Panc1 (cell line): ENCODE results near the gene MOSMO. TPM values are rescaled to one million over a fixed set of nuclear protein-coding genes. Genes with fewer than 3 reads are reported as not detected.
A peak's percentile ranks its signal among the peaks of the same experiment; 100 is the strongest.

Source experiments
- ATAC-seq: fragments of 200-7000 bp; cut with Tn5 transposase; 2 replicates; pipeline ENCODE4 v1.9.1; 2020; ENCODE audit warnings: mild to moderate bottlenecking, moderate library complexity
- BruUV-seq: library from RNA; stranded (reverse); fragments of 400-500 nt; replicated peaks from 2 replicates; lab custom pipeline; 2021; lab: Mats Ljungman, UMichigan
- CTCF ChIA-PET: fragments of 300-600 bp; sonication (Branson Sonifier 250); formaldehyde crosslinking; loops from one replicate; lab custom pipeline; 2022; ENCODE audit warnings: antibody characterized with exemption; lab: Charles Lee
- POLR2A ChIA-PET: fragments of 300-600 bp; sonication (Branson Sonifier 250); formaldehyde crosslinking; loops from one replicate; lab custom pipeline; 2022; ENCODE audit warnings: antibody characterized with exemption; lab: Charles Lee
- DNase-seq: peaks from one replicate; pipeline ENCODE4 v3.0.0-alpha.2; 2010; ENCODE audit warnings: low read depth, low spot score
- H3K27ac ChIP-seq: 2 replicates; pipeline ENCODE4 v1.5.1; 2011; ENCODE audit warnings: mild to moderate bottlenecking, low read length, inconsistent platforms
- H3K27me3 ChIP-seq: fragments of 200-500 bp; sonication (Bioruptor generic); 2 replicates; pipeline ENCODE4 v1.6.0; 2014; ENCODE audit warnings: low read length, inconsistent platforms; ENCODE audit not compliant: control insufficient read depth, insufficient read depth
- H3K36me3 ChIP-seq: fragments of 200-500 bp; sonication (Bioruptor generic); 2 replicates; pipeline ENCODE4 v1.5.1; 2014; ENCODE audit warnings: inconsistent platforms, mild to moderate bottlenecking, low read length, moderate library complexity; ENCODE audit not compliant: control insufficient read depth, insufficient read depth
- H3K4me1 ChIP-seq: 2 replicates; pipeline ENCODE4 v1.5.1; 2011; ENCODE audit warnings: inconsistent platforms, mild to moderate bottlenecking, low read length, moderate library complexity; ENCODE audit not compliant: control insufficient read depth, insufficient read depth
- H3K4me3 ChIP-seq, 2 experiments: 2 replicates each; pipeline ENCODE4 v1.5.1; 2011 to 2012; ENCODE audit warnings: low read depth in 2 of 2, low read length in 2 of 2, mild to moderate bottlenecking in 2 of 2, inconsistent platforms in 1 of 2, moderate library complexity in 1 of 2
- H3K9me3 ChIP-seq: fragments of 200-500 bp; sonication (Bioruptor generic); 2 replicates; pipeline ENCODE4 v1.5.1; 2014; ENCODE audit warnings: low read depth, mild to moderate bottlenecking, inconsistent platforms, low read length, moderate library complexity; ENCODE audit not compliant: control insufficient read depth, insufficient read depth
- TCF7L2 ChIP-seq: IDR thresholded peaks from 2 replicates; pipeline ENCODE4 v1.6.1; 2011; ENCODE audit warnings: mild to moderate bottlenecking, low read depth, low read length, inconsistent platforms
- in situ Hi-C: cut with HindIII; loops from 2 replicates; pipeline ENCODE4 v1.10.0; 2016; ENCODE audit warnings: low sequenced_read_pairs, low pct_unique_long_range_greater_than_20kb
- intact Hi-C: fragments of 100-400 bp; cut with micrococcal nuclease; formaldehyde crosslinking; loops from one replicate; pipeline ENCODE4 v1.10.0; 2022; ENCODE audit not compliant: unreplicated experiment
- total RNA-seq: library from RNA; stranded (reverse); gene quantifications from one replicate; pipeline ENCODE4 v1.2.1, GENCODE V29; 2021; ENCODE audit not compliant: unreplicated experiment
- TF ChIP-seq, protein P1 (sequence below), 2 experiments: IDR thresholded peaks; 2 replicates each; pipeline ENCODE4 v1.6.1; 2011 to 2012; ENCODE audit warnings: low read depth in 2 of 2, control low read depth in 1 of 2, low read length in 1 of 2, mild to moderate bottlenecking in 1 of 2, moderate library complexity in 1 of 2; ENCODE audit not compliant: insufficient read depth in 1 of 2
- TF ChIP-seq, protein P2 (sequence below): fragments of 450-650 bp; IDR thresholded peaks from 2 replicates; pipeline ENCODE4 v1.5.1; 2017; ENCODE audit warnings: mild to moderate bottlenecking

The MOSMO gene
- total RNA-seq, 1 experiment from 2014 or later, result 20.6 TPM

DNA sequence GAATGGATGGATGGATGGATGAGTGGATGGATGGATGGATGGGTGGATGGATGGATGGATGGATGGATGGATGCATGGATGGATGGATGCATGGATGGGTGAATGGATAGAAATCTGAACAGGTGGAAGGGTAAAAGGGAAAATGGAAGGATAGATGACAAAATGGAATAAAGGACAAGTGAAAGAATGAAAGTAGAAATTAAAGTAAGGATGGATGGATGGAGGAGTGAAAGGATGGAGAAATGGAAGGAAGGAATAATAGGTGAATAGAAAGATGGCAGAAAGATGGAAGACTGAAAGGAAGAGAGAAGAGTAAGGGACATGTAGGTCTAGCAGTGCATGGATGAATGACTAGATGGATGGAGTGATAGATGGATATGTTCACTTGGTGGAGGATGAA is 114.3 kb downstream of the MOSMO start:
- POLR2A ChIA-PET, result no interaction called here
- no peaks in the 10 kb centered on the region for H3K27me3 ChIP-seq
- no peak overlapping the region for H3K4me3 ChIP-seq
- no peaks in the 10 kb centered on the region for H3K4me1 ChIP-seq
- intact Hi-C loops (no loop called here), in situ Hi-C loops (no loop called here)
- no peak for TF ChIP-seq TCF7L2
- TF ChIP-seq, protein P1, sequence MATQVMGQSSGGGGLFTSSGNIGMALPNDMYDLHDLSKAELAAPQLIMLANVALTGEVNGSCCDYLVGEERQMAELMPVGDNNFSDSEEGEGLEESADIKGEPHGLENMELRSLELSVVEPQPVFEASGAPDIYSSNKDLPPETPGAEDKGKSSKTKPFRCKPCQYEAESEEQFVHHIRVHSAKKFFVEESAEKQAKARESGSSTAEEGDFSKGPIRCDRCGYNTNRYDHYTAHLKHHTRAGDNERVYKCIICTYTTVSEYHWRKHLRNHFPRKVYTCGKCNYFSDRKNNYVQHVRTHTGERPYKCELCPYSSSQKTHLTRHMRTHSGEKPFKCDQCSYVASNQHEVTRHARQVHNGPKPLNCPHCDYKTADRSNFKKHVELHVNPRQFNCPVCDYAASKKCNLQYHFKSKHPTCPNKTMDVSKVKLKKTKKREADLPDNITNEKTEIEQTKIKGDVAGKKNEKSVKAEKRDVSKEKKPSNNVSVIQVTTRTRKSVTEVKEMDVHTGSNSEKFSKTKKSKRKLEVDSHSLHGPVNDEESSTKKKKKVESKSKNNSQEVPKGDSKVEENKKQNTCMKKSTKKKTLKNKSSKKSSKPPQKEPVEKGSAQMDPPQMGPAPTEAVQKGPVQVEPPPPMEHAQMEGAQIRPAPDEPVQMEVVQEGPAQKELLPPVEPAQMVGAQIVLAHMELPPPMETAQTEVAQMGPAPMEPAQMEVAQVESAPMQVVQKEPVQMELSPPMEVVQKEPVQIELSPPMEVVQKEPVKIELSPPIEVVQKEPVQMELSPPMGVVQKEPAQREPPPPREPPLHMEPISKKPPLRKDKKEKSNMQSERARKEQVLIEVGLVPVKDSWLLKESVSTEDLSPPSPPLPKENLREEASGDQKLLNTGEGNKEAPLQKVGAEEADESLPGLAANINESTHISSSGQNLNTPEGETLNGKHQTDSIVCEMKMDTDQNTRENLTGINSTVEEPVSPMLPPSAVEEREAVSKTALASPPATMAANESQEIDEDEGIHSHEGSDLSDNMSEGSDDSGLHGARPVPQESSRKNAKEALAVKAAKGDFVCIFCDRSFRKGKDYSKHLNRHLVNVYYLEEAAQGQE (IDR thresholded peaks at IDR 0.05; ENCODE audit: insufficient read depth in 1 of 2, low read depth in 2 of 2, low read length in 1 of 2), result no peak
- H3K36me3 ChIP-seq, result no peaks in the 10 kb centered on the region
- H3K9me3 ChIP-seq, result no peaks in the 10 kb centered on the region
- no peak for DNase-seq
- BruUV-seq, result no TSS peak
- H3K27ac ChIP-seq, result no peak overlapping the region
- CTCF ChIA-PET, result no interaction called here
- ATAC-seq, result no peak

DNA sequence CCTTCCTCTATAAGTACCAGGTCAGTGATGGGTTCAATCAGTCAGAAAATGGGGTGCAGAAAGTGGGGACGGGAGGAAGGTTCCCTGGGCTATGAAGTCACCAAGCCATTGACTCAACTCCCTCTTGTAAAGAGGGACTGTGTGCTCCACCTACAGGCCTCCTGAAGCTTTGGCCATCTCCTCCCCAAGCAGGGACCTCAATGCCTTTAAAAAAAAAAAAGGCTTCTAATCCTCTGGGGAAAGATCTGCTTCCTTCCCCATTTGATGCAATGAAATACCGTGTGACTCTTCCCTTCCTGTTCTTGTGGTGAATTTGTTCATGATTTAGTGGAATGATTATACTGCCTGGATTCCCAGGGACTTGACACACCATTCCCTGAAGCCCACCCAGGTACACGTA is 115.2 kb downstream of the MOSMO start:
- no peak overlapping the region for H3K27ac ChIP-seq
- ATAC-seq (peak; percentile 77), DNase-seq (no peak)
- CTCF ChIA-PET, result interaction anchor here (0.5 to 1.4 kb wide), 2 partner anchors 24 to 51 kb away, joined by 3 read pairs; no protein-coding TSS in a partner anchor
- no peaks in the 10 kb centered on the region for H3K4me1 ChIP-seq
- no peaks in the 10 kb centered on the region for H3K9me3 ChIP-seq
- TF ChIP-seq, protein P1 (IDR thresholded peaks at IDR 0.05; ENCODE audit: insufficient read depth in 1 of 2, low read depth in 2 of 2, low read length in 1 of 2), result no peak
- TF ChIP-seq, protein P2, sequence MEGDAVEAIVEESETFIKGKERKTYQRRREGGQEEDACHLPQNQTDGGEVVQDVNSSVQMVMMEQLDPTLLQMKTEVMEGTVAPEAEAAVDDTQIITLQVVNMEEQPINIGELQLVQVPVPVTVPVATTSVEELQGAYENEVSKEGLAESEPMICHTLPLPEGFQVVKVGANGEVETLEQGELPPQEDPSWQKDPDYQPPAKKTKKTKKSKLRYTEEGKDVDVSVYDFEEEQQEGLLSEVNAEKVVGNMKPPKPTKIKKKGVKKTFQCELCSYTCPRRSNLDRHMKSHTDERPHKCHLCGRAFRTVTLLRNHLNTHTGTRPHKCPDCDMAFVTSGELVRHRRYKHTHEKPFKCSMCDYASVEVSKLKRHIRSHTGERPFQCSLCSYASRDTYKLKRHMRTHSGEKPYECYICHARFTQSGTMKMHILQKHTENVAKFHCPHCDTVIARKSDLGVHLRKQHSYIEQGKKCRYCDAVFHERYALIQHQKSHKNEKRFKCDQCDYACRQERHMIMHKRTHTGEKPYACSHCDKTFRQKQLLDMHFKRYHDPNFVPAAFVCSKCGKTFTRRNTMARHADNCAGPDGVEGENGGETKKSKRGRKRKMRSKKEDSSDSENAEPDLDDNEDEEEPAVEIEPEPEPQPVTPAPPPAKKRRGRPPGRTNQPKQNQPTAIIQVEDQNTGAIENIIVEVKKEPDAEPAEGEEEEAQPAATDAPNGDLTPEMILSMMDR, result peak; percentile 48; the same call in 1 of the 2 replicates
- in situ Hi-C loops, result no loop called here
- BruUV-seq, result no TSS peak
- H3K36me3 ChIP-seq, result no peaks in the 10 kb centered on the region
- no peak overlapping the region for H3K4me3 ChIP-seq
- POLR2A ChIA-PET, result no interaction called here
- intact Hi-C loops, result no loop called here
- H3K27me3 ChIP-seq, result no peaks in the 10 kb centered on the region
